Activated CD8-positive, alpha-beta memory T cell treated with anti-CD3 and anti-CD28 coated beads, Interleukin-2, amount 50 U/mL, for 1 hour (primary cell): ENCODE measurements around the gene SPECC1.
"Not testable (repeated sequence)": the region's sequence is repeated elsewhere in the genome, so short reads cannot be mapped to it uniquely, and the experiment has no call there.

Experiments
- DNase-seq: peaks from one replicate; pipeline ENCODE4 v3.0.0-alpha.2; 2020; ENCODE audit errors: extremely low read depth

SPECC1 gene

GRCh38 chr17:20125724-20126123 lies 116.6 kb downstream of the SPECC1 start:
- no peak for DNase-seq

GRCh38 chr17:20127360-20128035 lies 118.3 kb downstream of the SPECC1 start:
- DNase-seq = no peak

DNA sequence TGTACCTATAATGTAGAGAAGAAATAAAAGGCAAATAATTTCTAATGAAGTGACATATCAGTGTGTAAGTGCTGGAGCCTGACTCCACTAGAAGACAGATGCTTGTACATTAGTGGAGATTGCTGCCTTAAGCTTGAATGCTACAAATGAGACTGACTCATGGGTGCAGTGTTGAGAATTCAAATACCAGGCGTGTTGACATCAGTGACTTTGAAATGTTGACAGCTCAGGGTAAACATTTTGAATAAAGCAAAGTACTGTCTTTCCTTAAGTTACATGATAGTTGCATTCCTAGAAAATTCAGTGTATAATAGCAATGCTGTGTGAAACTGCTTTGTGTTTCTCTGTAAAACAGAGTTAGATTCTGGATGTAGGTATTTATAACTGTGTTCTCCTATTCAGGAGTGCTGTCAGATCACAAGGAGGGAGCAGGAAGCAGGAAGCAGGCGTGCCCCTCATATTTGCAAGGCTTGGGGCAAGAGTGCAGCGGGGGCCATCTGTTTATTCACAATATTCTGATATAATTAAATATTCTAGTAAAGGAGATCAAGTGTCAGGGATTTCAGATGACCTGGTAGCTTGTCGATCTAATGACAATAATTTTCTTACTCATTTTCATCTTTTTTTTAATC lies 119.0 kb downstream of the SPECC1 start:
- no peak for DNase-seq

DNA sequence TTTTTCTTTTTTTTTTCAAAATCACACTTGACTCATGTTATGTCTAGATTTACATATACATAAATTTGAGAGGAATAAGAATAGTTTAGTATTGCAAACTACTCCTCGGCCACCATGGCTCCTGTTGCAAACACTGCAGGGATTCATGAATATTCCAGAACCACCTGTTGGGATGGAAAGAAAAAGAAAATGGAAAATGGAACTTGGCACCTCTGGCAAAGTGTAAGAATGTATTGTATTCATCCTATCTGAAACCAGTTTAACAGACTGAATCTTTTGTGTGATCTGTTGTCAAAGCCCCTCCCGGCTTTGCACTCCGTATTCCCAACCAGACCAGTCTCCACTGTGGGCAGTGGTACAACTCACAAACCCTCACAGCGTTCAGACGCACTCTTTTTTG lies 124.4 kb downstream of the SPECC1 start:
- no peak for DNase-seq

- no peak for DNase-seq
Observed at GRCh38 chr17:20141198-20141972, 132.2 kb downstream of the SPECC1 start.

DNA sequence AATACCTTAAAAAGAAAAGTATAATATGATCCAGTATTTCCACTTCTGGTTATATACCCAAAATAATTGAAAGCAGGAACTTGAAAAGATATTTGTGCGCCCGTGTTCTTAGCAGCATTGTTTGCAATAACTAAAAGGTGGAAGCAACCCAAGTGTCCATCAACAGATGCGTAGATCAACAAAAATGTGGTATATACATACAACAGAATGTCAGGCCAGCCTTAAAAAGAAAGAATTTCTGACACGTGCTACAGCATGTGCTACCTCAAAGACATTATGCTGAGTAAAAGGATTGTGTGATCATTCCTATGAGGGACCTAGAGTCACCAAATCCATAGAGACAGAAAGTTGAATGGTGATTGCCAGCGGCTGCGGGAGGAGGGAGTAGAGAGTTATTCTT lies 133.1 kb downstream of the SPECC1 start:
- DNase-seq = no peak

- DNase-seq = no peak
Observed at GRCh38 chr17:20143740-20144139, 134.6 kb downstream of the SPECC1 start.

DNA sequence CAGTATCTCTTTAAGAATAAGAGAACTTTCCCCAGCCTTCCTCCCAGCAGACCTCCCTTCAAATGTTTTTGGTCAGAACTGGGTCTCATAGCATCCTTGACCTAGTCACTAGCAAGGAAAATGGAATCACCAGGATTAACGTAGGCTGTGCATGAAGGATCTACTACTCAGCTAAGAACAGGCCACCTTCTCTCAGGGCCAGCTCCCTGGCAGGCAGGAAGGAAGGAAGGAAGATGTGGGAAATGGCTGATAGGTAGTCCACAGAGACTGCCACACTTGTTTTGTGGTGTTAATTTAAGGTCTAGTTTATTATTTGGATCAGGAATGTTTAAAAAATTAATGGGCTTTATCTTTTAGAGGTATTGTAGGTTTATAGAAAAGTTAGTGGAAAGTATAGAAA lies 136.4 kb downstream of the SPECC1 start:
- DNase-seq = no peak

DNA sequence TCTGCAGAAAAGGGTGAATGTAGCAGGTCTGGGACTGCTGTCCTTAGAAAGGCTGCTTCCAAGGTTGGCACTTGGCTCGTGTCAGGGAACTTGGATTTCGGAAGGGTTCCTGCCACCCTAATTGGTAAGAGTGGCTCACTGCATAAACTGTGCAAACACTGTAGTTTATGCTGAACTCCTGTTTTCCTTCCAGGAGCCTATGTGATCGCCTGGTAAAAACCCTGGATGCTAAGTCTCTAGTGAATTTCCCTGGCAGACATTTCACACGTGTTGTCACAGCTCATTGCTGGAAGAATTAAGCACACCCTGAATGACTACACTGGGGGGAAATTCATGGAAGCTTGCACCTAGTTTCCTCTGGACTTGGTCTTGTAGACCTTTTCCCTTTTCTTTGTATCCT lies 140.1 kb downstream of the SPECC1 start:
- no peak for DNase-seq

DNA sequence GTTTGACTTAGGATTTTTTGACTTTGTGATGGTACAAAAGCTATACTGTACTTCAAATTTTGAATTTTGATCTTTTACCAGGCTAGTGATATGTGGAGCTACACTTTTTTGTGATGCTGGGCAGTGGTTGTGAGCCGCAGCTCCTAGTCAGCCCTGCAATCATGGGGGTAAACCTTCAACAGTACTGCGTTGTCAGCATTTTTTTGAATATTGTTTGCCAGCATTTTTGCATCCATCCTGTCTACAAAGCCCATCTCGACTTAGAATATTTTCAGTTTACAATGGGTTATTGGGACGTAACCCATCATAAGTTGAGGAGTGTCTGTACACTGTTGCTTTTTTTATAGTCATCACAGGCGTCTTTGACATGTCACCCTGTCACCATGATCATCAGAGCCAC lies 142.0 kb downstream of the SPECC1 start:
- DNase-seq = no peak

- no peak for DNase-seq
Observed at GRCh38 chr17:20153231-20153630, 144.1 kb downstream of the SPECC1 start.

DNA sequence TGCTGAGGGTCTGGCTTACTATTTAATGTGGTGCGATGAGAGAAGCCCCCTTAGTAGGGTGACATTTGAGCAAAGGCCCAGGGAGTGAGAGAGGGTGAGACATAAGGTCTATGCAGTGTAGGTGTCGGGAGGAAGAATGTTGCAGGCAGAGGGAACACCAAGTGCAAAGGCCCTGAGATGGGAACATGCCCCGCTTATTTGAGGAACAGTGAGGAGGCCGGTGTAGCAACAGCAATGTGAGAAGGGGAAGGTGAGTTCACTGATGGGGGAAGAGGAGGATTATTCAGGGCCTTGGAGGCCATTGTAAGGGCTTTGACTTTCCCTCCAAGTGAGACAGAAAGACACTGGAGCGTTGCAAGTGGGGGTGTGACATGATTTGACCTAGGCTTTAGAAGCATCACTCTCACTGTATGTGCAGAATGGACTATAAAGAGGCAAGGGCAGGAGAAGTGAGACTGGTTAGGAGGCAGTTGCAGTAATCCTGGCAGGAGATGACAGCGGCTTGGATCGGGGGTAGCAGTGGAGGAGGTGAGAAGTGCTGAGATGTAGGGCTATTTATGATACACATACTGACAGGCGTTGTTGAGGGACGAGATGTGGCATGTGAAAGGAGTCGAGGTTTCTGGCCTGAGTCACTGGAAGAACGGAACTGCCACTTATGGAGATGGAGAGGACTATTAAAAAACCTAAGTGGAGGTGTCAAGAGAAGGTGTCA lies 145.3 kb downstream of the SPECC1 start:
- DNase-seq = no peak

DNA sequence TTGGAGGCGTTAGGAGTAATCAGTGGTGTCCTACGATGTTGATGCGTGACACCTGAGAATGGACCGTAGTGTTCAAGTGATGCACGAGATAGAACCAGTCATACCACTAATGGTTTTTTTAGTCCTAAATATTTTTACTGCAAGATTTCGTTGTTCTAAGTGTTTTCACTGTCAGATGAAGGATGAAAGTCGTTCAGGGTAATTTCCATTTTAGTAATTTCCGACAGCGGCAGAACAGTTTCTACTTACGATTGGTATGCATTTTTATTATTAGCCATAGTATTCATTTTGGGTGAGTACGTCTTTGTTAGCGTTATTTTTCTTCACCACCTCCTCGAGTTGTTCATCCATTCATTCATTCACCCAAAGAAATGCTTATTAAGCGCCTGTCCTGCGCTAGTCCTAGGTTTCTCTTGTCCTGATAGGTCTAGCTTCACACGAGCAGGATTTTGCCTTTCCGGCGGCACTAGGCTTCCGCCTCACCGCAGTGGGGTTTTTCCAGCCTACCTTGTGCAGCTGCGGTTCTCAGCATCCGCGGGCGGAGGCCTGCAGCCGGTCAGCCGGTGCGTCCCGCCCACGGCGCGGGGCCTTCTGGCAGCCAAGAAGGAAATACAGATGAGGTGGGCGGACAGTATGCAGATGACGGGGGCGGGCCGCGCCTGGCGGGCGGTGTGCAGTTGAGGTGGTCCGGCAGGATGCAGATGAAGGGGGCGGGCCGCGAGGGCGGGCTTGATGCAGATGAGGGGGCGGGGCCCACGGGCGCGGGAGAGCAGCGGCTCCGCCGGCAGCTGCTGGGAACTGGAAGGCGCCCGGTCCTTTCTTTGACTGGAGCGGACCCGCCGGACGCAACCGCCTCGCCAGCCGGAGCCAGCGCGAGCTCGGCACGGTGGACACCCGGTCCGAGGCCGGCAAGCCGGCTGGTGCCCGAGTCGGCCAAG lies 146.4 kb downstream of the SPECC1 start:
- DNase-seq = peak; percentile 83

- DNase-seq = no peak
Observed at GRCh38 chr17:20156196-20157000, 147.2 kb downstream of the SPECC1 start.

DNA sequence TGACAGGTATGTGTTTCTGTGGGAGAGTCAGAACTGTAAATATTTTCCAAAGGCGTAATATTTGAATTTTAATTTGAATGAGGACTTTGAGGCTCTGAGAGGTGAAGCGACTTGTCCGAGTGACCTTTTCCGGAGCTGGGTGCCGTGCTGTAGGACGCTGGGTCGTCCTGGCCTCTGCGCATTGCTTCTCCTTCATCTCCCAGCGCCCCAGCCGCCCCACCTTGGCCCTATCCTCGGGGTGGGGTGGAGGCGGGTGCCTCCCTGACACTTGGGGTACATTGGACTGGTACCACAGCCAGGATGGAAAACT lies 147.8 kb downstream of the SPECC1 start:
- no peak for DNase-seq

DNA sequence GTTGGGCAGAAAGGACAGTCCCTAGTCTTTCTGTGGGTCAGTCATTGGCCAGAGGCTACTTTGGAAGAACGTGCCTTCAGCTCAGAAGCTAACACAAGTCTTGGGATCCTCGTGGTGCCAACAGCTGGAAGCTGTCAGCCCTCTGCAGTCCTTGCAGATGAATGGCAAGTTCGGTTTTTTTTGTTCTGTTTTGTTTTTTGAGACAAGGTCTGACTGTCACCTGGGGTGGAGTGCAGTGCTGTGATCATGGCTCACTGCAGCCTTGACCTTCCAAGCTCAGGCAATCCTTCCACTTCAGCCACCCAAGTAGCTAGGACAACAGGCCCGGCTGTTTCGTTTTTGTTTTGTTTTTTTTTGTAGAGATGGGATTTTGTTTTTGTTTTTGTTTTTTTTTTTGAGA lies 149.4 kb downstream of the SPECC1 start:
- no peak for DNase-seq

- DNase-seq = no peak
Observed at GRCh38 chr17:20159406-20160069, 150.4 kb downstream of the SPECC1 start.

GRCh38 chr17:20165516-20165915 lies 156.4 kb downstream of the SPECC1 start:
- not testable (repeated sequence) for DNase-seq

- no peak for DNase-seq
Observed at GRCh38 chr17:20170085-20170484, 160.9 kb downstream of the SPECC1 start.

DNA sequence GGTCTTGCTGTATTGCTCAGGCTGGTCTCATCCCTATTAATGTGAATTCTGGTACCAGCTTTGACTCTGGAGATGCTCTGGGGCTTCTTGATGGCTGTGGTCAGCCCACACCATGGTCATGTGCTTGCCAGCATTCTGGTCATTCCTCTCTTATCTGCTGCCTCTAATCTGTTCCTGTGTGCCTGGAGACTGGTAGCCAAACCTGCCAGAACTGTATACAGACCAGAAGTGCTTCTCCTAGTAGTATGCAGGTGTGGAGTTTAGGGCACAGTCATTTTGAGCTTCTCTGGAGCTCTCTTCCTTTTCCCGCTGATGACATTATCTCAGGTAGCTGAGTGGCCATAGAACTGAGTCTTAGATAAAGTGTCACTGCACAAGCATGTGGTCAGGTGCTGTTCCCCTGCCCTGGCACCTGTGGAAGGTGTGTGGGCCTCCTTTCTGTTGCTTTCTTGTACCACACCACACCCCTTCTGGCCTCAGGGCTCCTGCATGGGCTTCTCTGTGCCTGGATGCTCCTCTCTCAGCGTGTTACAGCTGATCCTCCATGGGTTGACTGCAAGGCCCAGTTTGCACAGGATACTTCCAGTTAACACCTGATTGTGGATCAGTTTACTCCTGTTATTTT lies 162.7 kb downstream of the SPECC1 start:
- DNase-seq = no peak
